Measurements from ENCODE around the gene SCAPER. TPM values are rescaled to one million over a fixed set of nuclear protein-coding genes. Genes with fewer than 3 reads are reported as not detected.

The SCAPER gene
- total RNA-seq, 1 experiment from 2014 or later = 14.7 TPM

DNA sequence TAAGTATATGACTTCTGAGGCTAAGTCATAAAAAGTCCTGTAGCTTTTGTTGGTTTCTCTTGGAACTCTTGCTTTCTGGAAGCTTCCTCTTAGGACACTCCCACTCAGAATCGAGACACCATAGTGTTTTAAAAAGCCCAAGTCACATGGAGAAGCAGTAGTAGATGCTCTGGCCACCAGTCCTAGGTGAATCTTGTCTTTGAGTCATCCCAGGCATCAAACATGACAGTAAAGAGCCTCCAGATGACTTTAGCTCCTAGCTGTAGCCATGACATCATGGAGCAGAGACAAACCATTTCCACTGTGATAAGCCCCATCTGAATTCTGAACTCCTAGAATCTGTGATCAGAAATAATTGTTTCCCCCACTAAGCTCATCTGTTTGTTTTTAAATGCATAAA is 526.4 kb downstream of the SCAPER start:
- POLR2A ChIA-PET = no interaction called here
- intact Hi-C loops (cut with micrococcal nuclease) = no loop called here
- BruUV-seq (replicated peaks) = no TSS peak

More for the DNA sequence above, 526.4 kb downstream of the SCAPER start:
- Histone ChIP-seq H4K20me1 (ENCODE audit: insufficient read depth) (no peaks in the 10 kb centered on the region), H2AFZ (ENCODE audit: low read depth, low read length, poor library complexity, severe bottlenecking) (no peak overlapping the region), H3K9me3 (ENCODE audit: control insufficient read depth in 1 of 2, insufficient read depth in 1 of 2, low read depth in 1 of 2, low read length in 2 of 2) (no peaks in the 10 kb centered on the region), H3K4me3 (replicated peaks in 1 of 2; ENCODE audit: low read depth in 1 of 2, low read length in 2 of 2) (no peak overlapping the region), H3K27ac (ENCODE audit: low read depth, low read length) (no peak overlapping the region), H3K4me2 (ENCODE audit: low read length) (no peak overlapping the region), H3K9ac (ENCODE audit: low read length) (no peak overlapping the region), H3K27me3 (ENCODE audit: insufficient read depth, low read length) (no peaks in the 10 kb centered on the region), H3K36me3 (ENCODE audit: control insufficient read depth in 1 of 2, insufficient read depth in 2 of 2, low read length in 2 of 2) (no peaks in the 10 kb centered on the region), H3K4me1 (ENCODE audit: control insufficient read depth in 1 of 2, insufficient read depth in 2 of 2, low read length in 2 of 2) (peaks cover 0 to 4% of the 10 kb centered on the region in 2 experiments; a peak in 2 of 4 replicates), H3K9me2 (ENCODE audit: insufficient read depth) (no peaks in the 10 kb centered on the region), H3K79me2 (ENCODE audit: insufficient read depth, low read length) (no peaks in the 10 kb centered on the region)
- no peak for DNase-seq (ENCODE audit: low read depth, low spot score)
- TF ChIP-seq SIN3A (IDR thresholded peaks at IDR 0.05; ENCODE audit: low read depth) (no peak), TCF7L2 (IDR thresholded peaks at IDR 0.05; ENCODE audit: borderline replicate concordance, extremely low read depth, insufficient read depth, insufficient read length) (no peak), CEBPB (IDR thresholded peaks at IDR 0.05; ENCODE audit: low read depth) (no peak)
- TF ChIP-seq, protein P1, sequence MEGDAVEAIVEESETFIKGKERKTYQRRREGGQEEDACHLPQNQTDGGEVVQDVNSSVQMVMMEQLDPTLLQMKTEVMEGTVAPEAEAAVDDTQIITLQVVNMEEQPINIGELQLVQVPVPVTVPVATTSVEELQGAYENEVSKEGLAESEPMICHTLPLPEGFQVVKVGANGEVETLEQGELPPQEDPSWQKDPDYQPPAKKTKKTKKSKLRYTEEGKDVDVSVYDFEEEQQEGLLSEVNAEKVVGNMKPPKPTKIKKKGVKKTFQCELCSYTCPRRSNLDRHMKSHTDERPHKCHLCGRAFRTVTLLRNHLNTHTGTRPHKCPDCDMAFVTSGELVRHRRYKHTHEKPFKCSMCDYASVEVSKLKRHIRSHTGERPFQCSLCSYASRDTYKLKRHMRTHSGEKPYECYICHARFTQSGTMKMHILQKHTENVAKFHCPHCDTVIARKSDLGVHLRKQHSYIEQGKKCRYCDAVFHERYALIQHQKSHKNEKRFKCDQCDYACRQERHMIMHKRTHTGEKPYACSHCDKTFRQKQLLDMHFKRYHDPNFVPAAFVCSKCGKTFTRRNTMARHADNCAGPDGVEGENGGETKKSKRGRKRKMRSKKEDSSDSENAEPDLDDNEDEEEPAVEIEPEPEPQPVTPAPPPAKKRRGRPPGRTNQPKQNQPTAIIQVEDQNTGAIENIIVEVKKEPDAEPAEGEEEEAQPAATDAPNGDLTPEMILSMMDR (IDR thresholded peaks at IDR 0.05 in 2 of 3, conservative IDR thresholded peaks at IDR 0.05 in 1 of 3; ENCODE audit: borderline replicate concordance in 1 of 3, insufficient read depth in 1 of 3, low read depth in 2 of 3, low read length in 2 of 3) = no peak
- TF ChIP-seq, protein P2, sequence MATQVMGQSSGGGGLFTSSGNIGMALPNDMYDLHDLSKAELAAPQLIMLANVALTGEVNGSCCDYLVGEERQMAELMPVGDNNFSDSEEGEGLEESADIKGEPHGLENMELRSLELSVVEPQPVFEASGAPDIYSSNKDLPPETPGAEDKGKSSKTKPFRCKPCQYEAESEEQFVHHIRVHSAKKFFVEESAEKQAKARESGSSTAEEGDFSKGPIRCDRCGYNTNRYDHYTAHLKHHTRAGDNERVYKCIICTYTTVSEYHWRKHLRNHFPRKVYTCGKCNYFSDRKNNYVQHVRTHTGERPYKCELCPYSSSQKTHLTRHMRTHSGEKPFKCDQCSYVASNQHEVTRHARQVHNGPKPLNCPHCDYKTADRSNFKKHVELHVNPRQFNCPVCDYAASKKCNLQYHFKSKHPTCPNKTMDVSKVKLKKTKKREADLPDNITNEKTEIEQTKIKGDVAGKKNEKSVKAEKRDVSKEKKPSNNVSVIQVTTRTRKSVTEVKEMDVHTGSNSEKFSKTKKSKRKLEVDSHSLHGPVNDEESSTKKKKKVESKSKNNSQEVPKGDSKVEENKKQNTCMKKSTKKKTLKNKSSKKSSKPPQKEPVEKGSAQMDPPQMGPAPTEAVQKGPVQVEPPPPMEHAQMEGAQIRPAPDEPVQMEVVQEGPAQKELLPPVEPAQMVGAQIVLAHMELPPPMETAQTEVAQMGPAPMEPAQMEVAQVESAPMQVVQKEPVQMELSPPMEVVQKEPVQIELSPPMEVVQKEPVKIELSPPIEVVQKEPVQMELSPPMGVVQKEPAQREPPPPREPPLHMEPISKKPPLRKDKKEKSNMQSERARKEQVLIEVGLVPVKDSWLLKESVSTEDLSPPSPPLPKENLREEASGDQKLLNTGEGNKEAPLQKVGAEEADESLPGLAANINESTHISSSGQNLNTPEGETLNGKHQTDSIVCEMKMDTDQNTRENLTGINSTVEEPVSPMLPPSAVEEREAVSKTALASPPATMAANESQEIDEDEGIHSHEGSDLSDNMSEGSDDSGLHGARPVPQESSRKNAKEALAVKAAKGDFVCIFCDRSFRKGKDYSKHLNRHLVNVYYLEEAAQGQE (IDR thresholded peaks at IDR 0.05; ENCODE audit: low read depth) = no peak
- no peak for ATAC-seq
- ChIA-PET CTCF (no interaction called here), RAD21 (ENCODE audit: low non-redundant PET in 1 of 2, low total read pairs in 2 of 2, uncharacterized antibody in 2 of 2, unreplicated experiment in 2 of 2) (no interaction called here)

Measured in HCT116 (cell line).